ENCODE measurements around the gene CMPK2.
"Not testable (repeated sequence)": the region's sequence is repeated elsewhere in the genome, so short reads cannot be mapped to it uniquely, and the experiment has no call there.

CMPK2 gene

GRCh38 chr2:6880200-6880733 lies 14.6 kb upstream of the CMPK2 start:
- DNase-seq: peak; percentile 97

- no peak for DNase-seq
Observed at GRCh38 chr2:6879011-6879410, 13.3 kb upstream of the CMPK2 start.

GRCh38 chr2:6878549-6878948 lies 12.8 kb upstream of the CMPK2 start:
- no peak for DNase-seq

GRCh38 chr2:6877402-6878304 lies 11.9 kb upstream of the CMPK2 start, which contains the start of gene RSAD2:
Gene RSAD2 (plus strand): TSS chr2:6877777. CDS start chr2:6877801, 24 bp downstream.
- DNase-seq: peak; percentile 90

- peak; percentile 52 for DNase-seq
Observed at GRCh38 chr2:6876309-6876708, 10.6 kb upstream of the CMPK2 start.

GRCh38 chr2:6874032-6874431 lies 8.3 kb upstream of the CMPK2 start:
- no peak for DNase-seq

- DNase-seq: peak; percentile 87
Observed at GRCh38 chr2:6872394-6872793, 6.7 kb upstream of the CMPK2 start.

- no peak for DNase-seq
Observed at GRCh38 chr2:6866982-6867381, 1.3 kb upstream of the CMPK2 start.

GRCh38 chr2:6866275-6866671 lies 566 bp upstream of the CMPK2 start:
- peak; percentile 81 for DNase-seq

GRCh38 chr2:6864923-6865345 lies 773 bp downstream of the CMPK2 start:
- peak; percentile 72 for DNase-seq

GRCh38 chr2:6864231-6864754 lies 1.4 kb downstream of the CMPK2 start:
- DNase-seq: no peak

GRCh38 chr2:6863792-6864191 lies 1.9 kb downstream of the CMPK2 start:
- DNase-seq: peak; percentile 46

- DNase-seq: no peak
Observed at GRCh38 chr2:6860296-6860695, 5.4 kb downstream of the CMPK2 start.

- not testable (repeated sequence) for DNase-seq
Observed at GRCh38 chr2:6858466-6859027, 7.2 kb downstream of the CMPK2 start.

GRCh38 chr2:6856548-6856920 lies 9.2 kb downstream of the CMPK2 start:
- DNase-seq: no peak

- no peak for DNase-seq
Observed at GRCh38 chr2:6855860-6856547, 9.7 kb downstream of the CMPK2 start.

- no peak for DNase-seq
Observed at GRCh38 chr2:6854416-6854815, 11.3 kb downstream of the CMPK2 start.

GRCh38 chr2:6852195-6852594 lies 13.5 kb downstream of the CMPK2 start:
- no peak for DNase-seq

GRCh38 chr2:6846967-6847681 lies 18.6 kb downstream of the CMPK2 start:
- peak; percentile 97 for DNase-seq

- no peak for DNase-seq
Observed at GRCh38 chr2:6846540-6846939, 19.2 kb downstream of the CMPK2 start.

GRCh38 chr2:6845903-6846302 lies 19.8 kb downstream of the CMPK2 start:
- DNase-seq: peak; percentile 61

GRCh38 chr2:6845312-6845711 lies 20.4 kb downstream of the CMPK2 start:
- DNase-seq: peak; percentile 60
